SU-DHL-6 (cell line): Measurements from ENCODE around the gene ISG20L2.

Source experiments
- H2AFZ ChIP-seq: fragments of 200-600 bp; sonication (generic); 2 replicates; pipeline ENCODE4 v1.6.1; 2014; ENCODE audit warnings: low read depth, mild to moderate bottlenecking, moderate library complexity, mixed read lengths, antibody characterized with exemption, low read length; ENCODE audit not compliant: severe bottlenecking
- H3F3A ChIP-seq: fragments of 200-600 bp; shearing (Covaris generic); 2 replicates; pipeline ENCODE4 v1.6.0; 2016; ENCODE audit warnings: antibody characterized with exemption, mild to moderate bottlenecking; ENCODE audit not compliant: insufficient read depth
- H3K27ac ChIP-seq: fragments of 200-600 bp; sonication (generic); 2 replicates; pipeline ENCODE4 v1.5.1; 2016; ENCODE audit warnings: low read depth, mild to moderate bottlenecking, low read length, moderate library complexity, mixed read lengths
- H3K27me3 ChIP-seq: fragments of 200-600 bp; sonication (generic), shearing (Covaris generic); 2 replicates; pipeline ENCODE4 v1.6.0; 2014; ENCODE audit warnings: mild to moderate bottlenecking, low read length
- H3K36me3 ChIP-seq: fragments of 200-600 bp; sonication (generic); 2 replicates; pipeline ENCODE4 v1.6.1; 2014; ENCODE audit warnings: mild to moderate bottlenecking, low read length, mixed read lengths
- H3K4me2 ChIP-seq: fragments of 300-600, 200-600 bp; shearing (Covaris generic), sonication (generic); 2 replicates; pipeline ENCODE4 v1.6.0; 2014; ENCODE audit warnings: low read length, low read depth, mild to moderate bottlenecking; ENCODE audit not compliant: poor library complexity, severe bottlenecking
- H3K4me3 ChIP-seq: fragments of 200-600 bp; sonication (generic); 2 replicates; pipeline ENCODE4 v1.5.1; 2014; ENCODE audit warnings: antibody characterized with exemption, low read length, mild to moderate bottlenecking, mixed read lengths; ENCODE audit not compliant: insufficient read depth, poor library complexity, severe bottlenecking
- H3K79me2 ChIP-seq: fragments of 200-600 bp; sonication (generic); 2 replicates; pipeline ENCODE4 v1.6.1; 2014; ENCODE audit warnings: mild to moderate bottlenecking, low read length, moderate library complexity; ENCODE audit not compliant: insufficient read depth
- H3K9ac ChIP-seq: fragments of 200-600 bp; sonication (generic); 2 replicates; pipeline ENCODE4 v1.7.0; 2014; ENCODE audit warnings: mild to moderate bottlenecking, low read length
- H3K9me2 ChIP-seq: fragments of 200-600 bp; sonication (generic); replicated peaks from 2 replicates; pipeline ENCODE4 v1.6.1; 2014; ENCODE audit warnings: low read length; ENCODE audit not compliant: insufficient read depth
- H3K9me3 ChIP-seq: fragments of 200-600 bp; sonication (generic); 2 replicates; pipeline ENCODE4 v1.6.1; 2014; ENCODE audit warnings: low read length, mixed read lengths; ENCODE audit not compliant: insufficient read depth
- H4K20me1 ChIP-seq: fragments of 200-600 bp; sonication (generic); 2 replicates; pipeline ENCODE4 v1.6.1; 2014; ENCODE audit warnings: low read depth, mild to moderate bottlenecking, antibody characterized with exemption, low read length, moderate library complexity, mixed read lengths
- CTCF ChIP-seq: fragments of 200-600 bp; sonication (generic); IDR thresholded peaks from one replicate; pipeline ENCODE4 v1.5.1; 2017; ENCODE audit warnings: antibody characterized with exemption, mild to moderate bottlenecking, low read length, moderate library complexity; ENCODE audit not compliant: insufficient read depth, poor library complexity, severe bottlenecking
- EZH2phosphoT487 ChIP-seq: fragments of 200-600 bp; sonication (generic), shearing (Covaris generic); conservative IDR thresholded peaks from 2 replicates; pipeline ENCODE4 v1.6.1; 2018; ENCODE audit warnings: mild to moderate bottlenecking, antibody characterized with exemption, low read length, moderate library complexity, mixed read lengths

The ISG20L2 gene

GRCh38 chr1:156775799-156776198 is 47.2 kb upstream of the ISG20L2 start:
- Histone ChIP-seq H3K79me2 (peaks cover 91% of the 10 kb centered on the region), H3K27me3 (no peaks in the 10 kb centered on the region), H3K9me3 (no peaks in the 10 kb centered on the region), H4K20me1 (peaks cover 8% of the 10 kb centered on the region; the same call in 1 of the 2 replicates), H2AFZ (no peak overlapping the region), H3K9ac (no peak overlapping the region), H3F3A (0 out of 2 replicates have a peak, but pooled peaks cover 5% of the 10 kb centered on the region), H3K27ac (no peak overlapping the region), H3K4me2 (no peak overlapping the region), H3K36me3 (peaks cover 6% of the 10 kb centered on the region; the same call in 1 of the 2 replicates), H3K9me2 (no peaks in the 10 kb centered on the region), H3K4me3 (no peak overlapping the region)
- TF ChIP-seq CTCF (no peak), EZH2phosphoT487 (no peak)

- peaks cover 96% of the 10 kb centered on the region for H3K79me2 ChIP-seq
- TF ChIP-seq CTCF (no peak), EZH2phosphoT487 (no peak)
- no peaks in the 10 kb centered on the region for H3K9me2 ChIP-seq
- no peaks in the 10 kb centered on the region for H3K27me3 ChIP-seq
- H3K9ac ChIP-seq, result no peak overlapping the region
- H3K4me3 ChIP-seq, result no peak overlapping the region
- no peaks in the 10 kb centered on the region for H3K9me3 ChIP-seq
- no peak overlapping the region for H3K27ac ChIP-seq
- H2AFZ ChIP-seq, result no peak overlapping the region
- no peak overlapping the region for H3K4me2 ChIP-seq
- peaks cover 6% of the 10 kb centered on the region; the same call in 1 of the 2 replicates for H3K36me3 ChIP-seq
- peaks cover 8% of the 10 kb centered on the region; the same call in 1 of the 2 replicates for H4K20me1 ChIP-seq
- 0 out of 2 replicates have a peak, but pooled peaks cover 5% of the 10 kb centered on the region for H3F3A ChIP-seq
These were observed 45.0 kb upstream of the ISG20L2 start for GRCh38 chr1:156773607-156774006.

- peaks cover 96% of the 10 kb centered on the region for H3K79me2 ChIP-seq
- H3K4me2 ChIP-seq, result no peak overlapping the region
These were observed 44.3 kb upstream of the ISG20L2 start for GRCh38 chr1:156772728-156773497.

More at GRCh38 chr1:156772728-156773497, 44.3 kb upstream of the ISG20L2 start:
- Histone ChIP-seq H2AFZ (no peak overlapping the region), H3K4me3 (no peak overlapping the region), H3K9me2 (no peaks in the 10 kb centered on the region), H3F3A (0 out of 2 replicates have a peak, but pooled peaks cover 5% of the 10 kb centered on the region), H3K27me3 (no peaks in the 10 kb centered on the region), H3K9me3 (no peaks in the 10 kb centered on the region), H3K9ac (no peak overlapping the region), H4K20me1 (peaks cover 8% of the 10 kb centered on the region; the same call in 1 of the 2 replicates), H3K36me3 (peaks cover 6% of the 10 kb centered on the region; the same call in 1 of the 2 replicates), H3K27ac (no peak overlapping the region)
- TF ChIP-seq CTCF, result no peak
- TF ChIP-seq EZH2phosphoT487, result no peak
